Measurements from ENCODE around the gene IDNK. TPM values are rescaled to one million over a fixed set of nuclear protein-coding genes. Genes with fewer than 3 reads are reported as not detected.

The IDNK gene
- total RNA-seq, 1 experiment from 2014 or later: 3.3 TPM

DNA sequence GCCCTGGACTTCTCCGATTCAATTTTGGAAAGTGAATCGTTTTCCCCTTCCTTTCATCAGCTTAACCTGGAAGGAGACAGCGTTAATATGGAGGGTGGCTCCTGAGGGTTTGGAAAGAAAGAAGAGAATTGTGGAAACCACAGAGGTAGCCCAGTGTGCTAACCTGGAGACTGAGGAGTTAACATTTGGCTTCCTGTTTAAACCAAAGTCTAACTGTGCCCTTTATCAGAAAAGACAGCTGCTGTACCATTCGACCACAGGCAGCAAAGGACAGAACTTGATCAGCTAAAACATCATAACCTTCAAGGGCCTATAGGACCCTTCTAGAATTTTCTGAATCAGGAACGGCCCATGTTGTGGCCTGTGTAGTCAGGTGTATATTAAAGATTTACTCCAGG lies 735 bp downstream of the IDNK start:
- H3K27ac ChIP-seq (ENCODE audit: low read depth, low read length): peak overlapping the region; percentile 82
- no peak overlapping the region for H2AFZ ChIP-seq (ENCODE audit: low read depth, low read length, poor library complexity, severe bottlenecking)
- H3K4me3 ChIP-seq (replicated peaks in 1 of 2; ENCODE audit: low read depth in 1 of 2, low read length in 2 of 2): peak overlapping the region; percentile 63 to 76
- RAD21 ChIA-PET (ENCODE audit: low non-redundant PET in 1 of 2, low total read pairs in 2 of 2, uncharacterized antibody in 2 of 2, unreplicated experiment in 2 of 2): no interaction called here
- peak overlapping the region; percentile 81 for H3K4me2 ChIP-seq (ENCODE audit: low read length)
- 0 out of 4 replicates have a peak, but pooled peaks cover 0 to 2% of the 10 kb centered on the region in 2 experiments for H3K36me3 ChIP-seq (ENCODE audit: control insufficient read depth in 1 of 2, insufficient read depth in 2 of 2, low read length in 2 of 2)
- intact Hi-C loops (cut with micrococcal nuclease): loop anchor here (5.0 to 10.0 kb wide), 3 partner anchors 191 to 289 kb away; partner anchors contain the start of gene GKAP1
- POLR2A ChIA-PET: interaction anchor here (1.3 kb wide), 1 partner anchor 290 kb away, joined by 3 read pairs; no protein-coding TSS in a partner anchor
- ATAC-seq (no peak; the same call in 1 of the 2 replicates), DNase-seq (ENCODE audit: low read depth, low spot score) (no peak)
- H4K20me1 ChIP-seq (ENCODE audit: insufficient read depth): no peaks in the 10 kb centered on the region
- H3K27me3 ChIP-seq (ENCODE audit: insufficient read depth, low read length): no peaks in the 10 kb centered on the region
- H3K79me2 ChIP-seq (ENCODE audit: insufficient read depth, low read length): no peaks in the 10 kb centered on the region
- H3K9me2 ChIP-seq (ENCODE audit: insufficient read depth): no peaks in the 10 kb centered on the region
- no peaks in the 10 kb centered on the region for H3K9me3 ChIP-seq (ENCODE audit: control insufficient read depth in 1 of 2, insufficient read depth in 1 of 2, low read depth in 1 of 2, low read length in 2 of 2)
- peaks cover 3 to 24% of the 10 kb centered on the region in 2 experiments; a peak in 3 of 4 replicates for H3K4me1 ChIP-seq (ENCODE audit: control insufficient read depth in 1 of 2, insufficient read depth in 2 of 2, low read length in 2 of 2)
- CTCF ChIA-PET: interaction anchor here (1.1 to 1.7 kb wide), 3 partner anchors 25 to 288 kb away, joined by 3 to 5 read pairs (median 3); no protein-coding TSS in a partner anchor
- TF ChIP-seq JUND (IDR thresholded peaks at IDR 0.05) (no peak), SRF (IDR thresholded peaks at IDR 0.05; ENCODE audit: low read depth) (no peak), EZH2 (IDR thresholded peaks at IDR 0.05) (no peak), ZFX (IDR thresholded peaks at IDR 0.05) (no peak; the same call in 1 of the 2 replicates), EZH2phosphoT487 (IDR thresholded peaks at IDR 0.05; ENCODE audit: borderline replicate concordance) (no peak), ZNF274 (IDR thresholded peaks at IDR 0.05; ENCODE audit: low read depth, low read length) (no peak), RAD21 (IDR thresholded peaks at IDR 0.05; ENCODE audit: low read depth) (no peak), FOSL1 (IDR thresholded peaks at IDR 0.05; ENCODE audit: low read depth) (no peak), CBX3 (IDR thresholded peaks at IDR 0.05; ENCODE audit: low read depth) (no peak), CEBPB (IDR thresholded peaks at IDR 0.05; ENCODE audit: low read depth) (no peak), YY1 (IDR thresholded peaks at IDR 0.05; ENCODE audit: extremely low read depth, insufficient replicate concordance, low read depth, low read length) (no peak)
- TF ChIP-seq, protein P1, sequence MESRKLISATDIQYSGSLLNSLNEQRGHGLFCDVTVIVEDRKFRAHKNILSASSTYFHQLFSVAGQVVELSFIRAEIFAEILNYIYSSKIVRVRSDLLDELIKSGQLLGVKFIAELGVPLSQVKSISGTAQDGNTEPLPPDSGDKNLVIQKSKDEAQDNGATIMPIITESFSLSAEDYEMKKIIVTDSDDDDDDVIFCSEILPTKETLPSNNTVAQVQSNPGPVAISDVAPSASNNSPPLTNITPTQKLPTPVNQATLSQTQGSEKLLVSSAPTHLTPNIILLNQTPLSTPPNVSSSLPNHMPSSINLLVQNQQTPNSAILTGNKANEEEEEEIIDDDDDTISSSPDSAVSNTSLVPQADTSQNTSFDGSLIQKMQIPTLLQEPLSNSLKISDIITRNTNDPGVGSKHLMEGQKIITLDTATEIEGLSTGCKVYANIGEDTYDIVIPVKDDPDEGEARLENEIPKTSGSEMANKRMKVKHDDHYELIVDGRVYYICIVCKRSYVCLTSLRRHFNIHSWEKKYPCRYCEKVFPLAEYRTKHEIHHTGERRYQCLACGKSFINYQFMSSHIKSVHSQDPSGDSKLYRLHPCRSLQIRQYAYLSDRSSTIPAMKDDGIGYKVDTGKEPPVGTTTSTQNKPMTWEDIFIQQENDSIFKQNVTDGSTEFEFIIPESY (IDR thresholded peaks at IDR 0.05; ENCODE audit: extremely low read depth, insufficient replicate concordance, low read length): no peak
- TF ChIP-seq, protein P2, sequence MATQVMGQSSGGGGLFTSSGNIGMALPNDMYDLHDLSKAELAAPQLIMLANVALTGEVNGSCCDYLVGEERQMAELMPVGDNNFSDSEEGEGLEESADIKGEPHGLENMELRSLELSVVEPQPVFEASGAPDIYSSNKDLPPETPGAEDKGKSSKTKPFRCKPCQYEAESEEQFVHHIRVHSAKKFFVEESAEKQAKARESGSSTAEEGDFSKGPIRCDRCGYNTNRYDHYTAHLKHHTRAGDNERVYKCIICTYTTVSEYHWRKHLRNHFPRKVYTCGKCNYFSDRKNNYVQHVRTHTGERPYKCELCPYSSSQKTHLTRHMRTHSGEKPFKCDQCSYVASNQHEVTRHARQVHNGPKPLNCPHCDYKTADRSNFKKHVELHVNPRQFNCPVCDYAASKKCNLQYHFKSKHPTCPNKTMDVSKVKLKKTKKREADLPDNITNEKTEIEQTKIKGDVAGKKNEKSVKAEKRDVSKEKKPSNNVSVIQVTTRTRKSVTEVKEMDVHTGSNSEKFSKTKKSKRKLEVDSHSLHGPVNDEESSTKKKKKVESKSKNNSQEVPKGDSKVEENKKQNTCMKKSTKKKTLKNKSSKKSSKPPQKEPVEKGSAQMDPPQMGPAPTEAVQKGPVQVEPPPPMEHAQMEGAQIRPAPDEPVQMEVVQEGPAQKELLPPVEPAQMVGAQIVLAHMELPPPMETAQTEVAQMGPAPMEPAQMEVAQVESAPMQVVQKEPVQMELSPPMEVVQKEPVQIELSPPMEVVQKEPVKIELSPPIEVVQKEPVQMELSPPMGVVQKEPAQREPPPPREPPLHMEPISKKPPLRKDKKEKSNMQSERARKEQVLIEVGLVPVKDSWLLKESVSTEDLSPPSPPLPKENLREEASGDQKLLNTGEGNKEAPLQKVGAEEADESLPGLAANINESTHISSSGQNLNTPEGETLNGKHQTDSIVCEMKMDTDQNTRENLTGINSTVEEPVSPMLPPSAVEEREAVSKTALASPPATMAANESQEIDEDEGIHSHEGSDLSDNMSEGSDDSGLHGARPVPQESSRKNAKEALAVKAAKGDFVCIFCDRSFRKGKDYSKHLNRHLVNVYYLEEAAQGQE (IDR thresholded peaks at IDR 0.05; ENCODE audit: low read depth): no peak
- BruUV-seq (replicated peaks): no TSS peak
- H3K9ac ChIP-seq (ENCODE audit: low read length): peak overlapping the region; percentile 78

Measured in HCT116 (cell line).